Neural cell (in vitro differentiated cells): ENCODE measurements around the gene MCTP2.

Experiments used
- CTCF ChIP-seq: fragments of 450-650 bp; IDR thresholded peaks from 2 replicates; pipeline ENCODE4 v1.5.1; 2014; ENCODE audit warnings: antibody characterized with exemption, mild to moderate bottlenecking, moderate library complexity; ENCODE audit not compliant: poor library complexity, severe bottlenecking
- EP300 ChIP-seq: fragments of 450-650 bp; conservative IDR thresholded peaks from 2 replicates; pipeline ENCODE4 v1.6.1; 2014; ENCODE audit warnings: antibody characterized with exemption, mild to moderate bottlenecking, moderate library complexity; ENCODE audit not compliant: poor library complexity, severe bottlenecking
- EZH2 ChIP-seq: fragments of 200-600, 300-800 bp; shearing (Covaris generic), sonication (generic); IDR thresholded peaks from 2 replicates; pipeline ENCODE4 v1.6.1; 2014; ENCODE audit warnings: antibody characterized with exemption, low read length, borderline replicate concordance, mild to moderate bottlenecking; ENCODE audit not compliant: insufficient read depth, poor library complexity, severe bottlenecking
- MXI1 ChIP-seq: fragments of 450-650 bp; conservative IDR thresholded peaks from 2 replicates; pipeline ENCODE4 v1.6.1; 2014; ENCODE audit warnings: antibody characterized with exemption, mild to moderate bottlenecking; ENCODE audit not compliant: poor library complexity, severe bottlenecking
- POLR2AphosphoS5 ChIP-seq: IDR thresholded peaks from 2 replicates; pipeline ENCODE4 v1.6.1; 2012
- RAD21 ChIP-seq: fragments of 450-650 bp; conservative IDR thresholded peaks from 2 replicates; pipeline ENCODE4 v1.6.1; 2014; ENCODE audit warnings: antibody characterized with exemption, mild to moderate bottlenecking, moderate library complexity
- REST ChIP-seq: IDR thresholded peaks from 2 replicates; pipeline ENCODE4 v1.6.1; 2012; ENCODE audit warnings: borderline replicate concordance
- SMC3 ChIP-seq: fragments of 450-650 bp; conservative IDR thresholded peaks from 2 replicates; pipeline ENCODE4 v1.6.1; 2014; ENCODE audit warnings: antibody characterized with exemption, mild to moderate bottlenecking, moderate library complexity; ENCODE audit not compliant: poor library complexity
- TAF1 ChIP-seq: IDR thresholded peaks from 2 replicates; pipeline ENCODE4 v1.6.1; 2012; ENCODE audit warnings: low read depth

- TF ChIP-seq EZH2 (no peak), CTCF (no peak), SMC3 (no peak), POLR2AphosphoS5 (no peak), TAF1 (no peak), REST (no peak), EP300 (no peak), RAD21 (no peak), MXI1 (no peak)
Observed at GRCh38 chr15:94523873-94524272, 292.5 kb downstream of the MCTP2 start.
